Measurements from ENCODE around the gene PCDHA12.
"Not testable (repeated sequence)": the region's sequence is repeated elsewhere in the genome, so short reads cannot be mapped to it uniquely, and the experiment has no call there.

PCDHA12 gene

DNA sequence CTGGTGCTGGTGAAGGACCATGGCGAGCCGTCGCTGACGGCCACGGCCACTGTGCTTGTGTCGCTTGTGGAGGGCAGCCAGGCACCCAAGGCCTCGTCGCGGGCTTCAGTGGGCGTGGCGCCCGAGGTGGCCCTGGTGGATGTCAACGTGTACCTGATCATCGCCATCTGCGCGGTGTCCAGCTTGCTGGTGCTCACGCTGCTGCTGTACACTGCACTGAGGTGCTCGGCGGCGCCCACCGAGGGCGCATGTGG is 17.2 kb upstream of the PCDHA12 start:
- DNase-seq (ENCODE audit: low read depth in 1 of 2, low spot score in 1 of 2), result no peak

DNA sequence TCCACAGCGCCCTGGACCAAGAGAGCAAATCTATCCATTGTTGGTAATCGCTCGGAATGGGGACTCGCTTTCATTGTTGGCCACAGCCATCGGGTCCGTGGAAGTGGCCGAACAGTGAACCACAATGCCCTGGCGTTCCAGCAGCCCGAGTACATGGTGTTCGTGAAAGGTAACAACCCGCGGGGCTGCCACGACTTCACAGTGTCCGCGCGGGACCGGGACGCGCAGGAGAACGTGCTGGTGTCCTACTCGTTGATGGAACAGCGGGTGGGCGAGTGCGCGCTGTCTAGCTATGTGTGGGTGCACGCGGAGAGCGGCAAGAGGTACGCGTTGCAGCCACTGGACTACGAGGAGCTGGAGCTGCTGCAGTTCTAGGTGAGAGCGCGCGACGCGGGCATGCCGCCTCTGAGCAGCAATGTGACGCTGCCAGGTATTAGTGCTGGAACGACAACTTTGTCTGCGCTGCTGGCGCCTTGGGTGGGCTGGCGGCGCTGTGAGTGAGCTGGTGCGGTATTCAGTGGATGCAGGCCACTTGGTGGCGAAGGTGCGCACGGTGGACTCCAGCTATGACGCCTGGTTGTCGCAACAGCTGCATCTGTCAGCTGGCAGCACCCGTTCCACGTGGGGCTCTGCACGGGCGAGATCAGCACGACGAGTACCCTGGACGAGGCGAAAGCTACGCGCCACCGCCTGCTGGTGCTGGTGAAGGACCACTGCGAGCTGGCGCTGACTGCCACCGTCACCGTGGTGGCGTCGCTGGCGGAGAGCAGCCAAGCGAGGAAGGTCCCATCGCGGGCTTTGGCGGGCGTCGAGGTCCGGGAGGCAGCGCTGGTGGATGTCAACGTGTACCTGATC is 12.4 kb upstream of the PCDHA12 start:
- no peak for DNase-seq (ENCODE audit: low read depth in 1 of 2, low spot score in 1 of 2)

DNA sequence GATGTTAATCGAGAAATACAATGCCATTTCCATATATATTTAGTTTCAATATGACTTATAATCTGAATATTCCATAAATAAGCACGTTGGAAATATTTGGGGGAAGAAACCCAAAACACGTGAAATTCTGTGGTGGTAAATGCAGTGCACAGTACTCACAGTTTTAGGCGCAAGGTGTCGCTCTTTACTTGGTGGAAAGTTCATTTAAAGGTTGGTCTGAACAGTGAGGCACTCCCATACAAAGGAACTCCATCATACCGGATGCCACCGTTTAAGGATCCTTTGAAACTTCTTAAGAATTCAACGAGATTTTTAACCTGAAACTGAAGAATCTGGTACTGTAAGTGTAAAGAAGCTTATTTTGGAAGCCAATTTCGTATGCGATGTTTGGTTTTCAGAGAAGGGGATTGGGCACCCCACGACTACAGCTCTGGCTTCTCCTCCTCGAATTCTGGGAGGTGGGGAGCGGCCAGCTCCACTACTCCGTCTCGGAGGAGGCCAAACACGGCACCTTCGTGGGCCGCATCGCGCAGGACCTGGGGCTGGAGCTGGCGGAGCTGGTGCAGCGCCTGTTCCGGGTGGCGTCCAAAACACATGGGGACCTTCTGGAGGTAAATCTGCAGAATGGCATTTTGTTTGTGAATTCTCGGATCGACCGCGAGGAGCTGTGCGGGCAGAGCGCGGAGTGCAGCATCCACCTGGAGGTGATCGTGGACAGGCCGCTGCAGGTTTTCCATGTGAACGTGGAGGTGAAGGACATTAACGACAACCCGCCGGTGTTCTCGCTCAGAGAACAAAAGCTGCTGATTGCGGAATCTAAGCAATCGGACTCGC is 6.2 kb upstream of the PCDHA12 start, which contains the start of gene PCDHA11:
Gene PCDHA11, plus strand, starts transcription at position 237 of the 834 bp plus-strand sequence. Its CDS starts 147 bp downstream, at position 384.
- DNase-seq (ENCODE audit: low read depth in 1 of 2, low spot score in 1 of 2), result no peak

DNA sequence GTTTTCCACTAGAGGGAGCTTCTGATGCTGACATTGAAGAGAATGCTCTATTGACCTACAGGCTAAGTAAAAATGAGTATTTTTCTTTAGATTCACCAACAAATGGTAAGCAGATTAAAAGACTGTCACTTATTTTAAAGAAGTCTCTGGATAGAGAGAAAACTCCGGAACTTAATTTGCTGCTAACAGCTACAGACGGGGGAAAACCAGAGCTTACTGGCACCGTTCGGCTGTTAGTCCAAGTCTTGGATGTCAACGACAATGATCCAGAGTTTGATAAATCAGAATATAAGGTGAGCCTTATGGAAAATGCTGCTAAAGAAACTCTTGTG is 5.6 kb upstream of the PCDHA12 start:
- DNase-seq (ENCODE audit: low read depth in 1 of 2, low spot score in 1 of 2), result no peak

GRCh38 chr5:140870221-140871201 is 4.6 kb upstream of the PCDHA12 start:
- DNase-seq (ENCODE audit: low read depth in 1 of 2, low spot score in 1 of 2), result no peak

DNA sequence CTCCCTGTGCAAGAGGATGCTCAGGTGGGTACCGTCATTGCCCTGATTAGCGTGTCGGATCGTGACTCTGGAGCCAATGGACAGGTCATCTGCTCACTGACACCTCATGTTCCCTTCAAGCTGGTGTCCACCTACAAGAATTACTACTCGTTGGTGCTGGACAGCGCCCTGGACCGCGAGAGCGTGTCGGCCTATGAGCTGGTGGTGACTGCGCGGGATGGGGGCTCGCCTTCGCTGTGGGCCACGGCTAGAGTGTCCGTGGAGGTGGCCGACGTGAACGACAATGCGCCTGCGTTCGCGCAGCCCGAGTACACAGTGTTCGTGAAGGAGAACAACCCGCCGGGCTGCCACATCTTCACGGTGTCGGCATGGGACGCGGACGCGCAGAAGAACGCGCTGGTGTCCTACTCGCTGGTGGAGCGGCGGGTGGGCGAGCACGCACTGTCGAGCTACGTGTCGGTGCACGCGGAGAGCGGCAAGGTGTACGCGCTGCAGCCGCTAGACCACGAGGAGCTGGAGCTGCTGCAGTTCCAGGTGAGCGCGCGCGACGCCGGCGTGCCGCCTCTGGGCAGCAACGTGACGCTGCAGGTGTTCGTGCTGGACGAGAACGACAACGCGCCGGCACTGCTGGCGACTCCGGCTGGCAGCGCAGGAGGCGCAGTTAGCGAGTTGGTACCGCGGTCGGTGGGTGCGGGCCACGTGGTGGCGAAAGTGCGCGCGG is 1.6 kb downstream of the PCDHA12 start:
- DNase-seq (ENCODE audit: low read depth in 1 of 2, low spot score in 1 of 2), result not testable (repeated sequence)

DNA sequence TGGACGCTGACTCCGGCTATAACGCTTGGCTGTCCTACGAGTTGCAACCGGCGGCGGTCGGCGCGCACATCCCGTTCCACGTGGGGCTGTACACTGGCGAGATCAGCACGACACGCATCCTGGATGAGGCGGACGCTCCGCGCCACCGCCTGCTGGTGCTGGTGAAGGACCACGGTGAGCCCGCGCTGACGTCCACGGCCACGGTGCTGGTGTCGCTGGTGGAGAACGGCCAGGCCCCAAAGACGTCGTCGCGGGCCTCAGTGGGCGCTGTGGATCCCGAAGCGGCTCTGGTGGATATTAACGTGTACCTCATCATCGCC is 2.1 kb downstream of the PCDHA12 start:
- DNase-seq (ENCODE audit: low read depth in 1 of 2, low spot score in 1 of 2), result no peak

- DNase-seq (ENCODE audit: low read depth in 1 of 2, low spot score in 1 of 2), result no peak
Measured at GRCh38 chr5:140881889-140882590, 6.9 kb downstream of the PCDHA12 start, which contains the start of gene PCDHA13. TSS of gene PCDHA13 (plus strand) at chr5:140882124. CDS start at chr5:140882269, 145 bp downstream.

DNA sequence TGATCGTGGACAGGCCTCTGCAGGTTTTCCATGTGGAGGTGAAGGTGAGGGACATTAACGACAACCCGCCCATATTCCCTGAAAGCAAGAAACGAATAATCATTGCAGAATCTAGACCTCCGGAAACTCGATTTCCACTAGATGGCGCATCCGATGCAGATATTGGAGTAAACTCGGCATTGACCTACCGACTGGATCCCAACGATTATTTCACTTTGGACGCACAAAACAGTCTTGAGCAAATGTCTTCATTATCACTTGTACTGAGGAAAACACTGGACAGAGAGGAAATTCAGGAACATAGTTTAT is 7.4 kb downstream of the PCDHA12 start:
- DNase-seq (ENCODE audit: low read depth in 1 of 2, low spot score in 1 of 2), result no peak

DNA sequence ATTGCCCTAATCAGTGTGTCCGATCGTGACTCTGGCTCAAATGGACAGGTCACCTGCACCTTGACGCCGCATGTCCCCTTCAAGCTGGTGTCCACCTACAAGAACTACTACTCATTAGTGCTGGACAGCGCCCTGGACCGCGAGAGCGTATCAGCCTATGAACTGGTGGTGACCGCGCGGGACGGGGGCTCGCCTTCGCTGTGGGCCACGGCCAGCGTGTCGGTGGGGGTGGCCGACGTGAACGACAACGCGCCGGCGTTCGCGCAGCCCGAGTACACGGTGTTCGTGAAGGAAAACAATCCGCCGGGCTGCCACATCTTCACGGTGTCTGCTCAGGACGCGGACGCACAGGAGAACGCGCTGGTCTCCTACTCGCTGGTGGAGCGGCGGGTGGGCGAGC is 8.3 kb downstream of the PCDHA12 start:
- DNase-seq (ENCODE audit: low read depth in 1 of 2, low spot score in 1 of 2), result no peak

DNA sequence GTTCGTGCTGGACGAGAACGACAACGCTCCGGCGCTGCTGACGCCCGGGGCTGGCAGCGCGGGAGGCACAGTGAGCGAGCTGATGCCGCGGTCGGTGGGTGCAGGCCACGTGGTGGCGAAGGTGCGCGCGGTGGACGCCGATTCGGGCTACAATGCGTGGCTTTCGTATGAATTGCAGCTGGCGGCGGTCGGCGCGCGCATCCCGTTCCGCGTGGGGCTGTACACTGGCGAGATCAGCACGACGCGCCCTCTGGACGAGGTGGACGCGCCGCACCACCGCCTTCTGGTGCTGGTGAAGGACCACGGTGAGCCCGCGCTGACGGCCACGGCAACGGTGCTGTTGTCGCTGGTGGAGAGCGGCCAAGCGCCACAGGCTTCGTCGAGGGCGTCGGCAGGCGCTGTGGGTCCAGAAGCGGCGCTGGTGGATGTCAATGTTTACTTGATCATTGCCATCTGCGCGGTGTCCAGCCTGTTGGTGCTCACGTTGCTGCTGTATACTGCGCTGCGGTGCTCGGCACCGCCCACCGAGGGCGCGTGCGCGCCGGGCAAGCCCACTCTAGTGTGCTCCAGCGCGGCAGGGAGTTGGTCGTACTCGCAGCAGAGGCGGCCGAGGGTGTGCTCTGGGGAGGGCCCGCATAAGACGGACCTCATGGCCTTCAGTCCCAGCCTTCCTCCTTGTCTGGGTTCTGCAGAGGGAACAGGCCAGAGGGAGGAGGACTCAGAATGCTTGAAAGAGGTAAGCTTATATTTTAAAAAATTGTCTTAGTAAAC is 9.0 kb downstream of the PCDHA12 start:
- no peak for DNase-seq (ENCODE audit: low read depth in 1 of 2, low spot score in 1 of 2)

DNA sequence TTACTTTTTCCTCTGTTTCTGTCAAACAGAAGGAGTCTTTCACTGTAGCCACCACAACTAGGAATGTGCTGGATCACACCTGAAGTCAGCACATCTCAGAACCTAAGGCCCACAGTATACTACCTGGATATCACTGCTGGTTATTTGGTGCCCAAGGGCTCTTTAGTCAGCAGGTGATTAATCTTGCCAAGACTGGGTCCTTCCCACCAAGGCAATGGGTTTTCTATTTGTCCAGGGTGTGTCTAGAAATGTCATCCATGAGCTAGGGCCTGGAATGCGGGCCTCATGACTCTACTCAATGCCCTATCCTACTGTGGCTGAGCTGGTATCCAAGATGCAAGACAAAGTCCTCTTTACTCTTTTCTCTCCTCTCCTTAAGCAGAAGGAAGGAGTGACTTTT is 41.2 kb downstream of the PCDHA12 start:
- no peak for DNase-seq (ENCODE audit: low read depth in 1 of 2, low spot score in 1 of 2)

- no peak for DNase-seq (ENCODE audit: low read depth in 1 of 2, low spot score in 1 of 2)
Measured at GRCh38 chr5:140923601-140924000, 48.5 kb downstream of the PCDHA12 start.

DNA sequence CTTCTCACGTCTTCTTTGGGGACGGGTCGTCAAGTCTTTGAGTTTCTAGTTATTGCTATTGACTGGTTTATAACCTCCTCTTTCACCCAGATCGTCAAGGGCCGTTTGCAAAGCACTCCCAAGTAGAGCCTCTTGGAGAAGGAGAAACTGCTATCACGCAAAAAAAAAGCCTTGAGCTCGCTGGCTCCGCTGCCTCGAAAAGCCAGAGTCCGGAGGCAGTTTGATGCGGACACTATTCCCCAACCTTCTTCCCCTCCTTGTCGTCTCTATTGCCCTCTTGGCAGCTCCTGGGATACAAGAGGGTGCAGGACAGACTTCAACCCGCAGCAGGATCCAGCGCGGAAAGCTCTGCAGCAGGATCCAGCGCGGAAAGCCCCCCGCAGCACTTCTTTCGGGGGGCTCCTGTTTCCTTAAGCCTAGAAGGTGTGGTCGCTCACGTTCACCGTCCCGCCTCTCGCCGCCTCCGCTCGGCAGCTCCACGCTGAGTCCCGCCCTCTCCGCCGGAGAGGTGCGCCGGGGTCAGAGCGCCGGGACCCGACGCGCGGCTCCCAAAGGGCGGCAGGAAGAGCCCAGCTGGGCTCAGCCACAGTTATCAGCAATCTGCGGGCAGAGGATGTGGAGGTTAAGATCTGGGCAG is 50.8 kb downstream of the PCDHA12 start, which contains the start of gene PCDHAC1:
Gene PCDHAC1, plus strand, starts transcription at position 494 of the 637 bp plus-strand sequence. CDS start 594 bp downstream, outside the sequence.
- DNase-seq (ENCODE audit: low read depth in 1 of 2, low spot score in 1 of 2), result no peak

- DNase-seq (ENCODE audit: low read depth in 1 of 2, low spot score in 1 of 2), result peak in 1 of 2 donors; percentile 7
Measured at GRCh38 chr5:140926443-140927227, 51.5 kb downstream of the PCDHA12 start.

- DNase-seq (ENCODE audit: low read depth in 1 of 2, low spot score in 1 of 2), result no peak
Measured at GRCh38 chr5:140927228-140927573, 52.1 kb downstream of the PCDHA12 start.

Measured in stimulated activated CD4-positive, alpha-beta T cell treated with anti-CD3 and anti-CD28 coated beads, Interleukin-15, amount 100 ng/mL, for 1 hour (primary cell).